ENCODE data around the gene ABHD16B.

ABHD16B gene

DNA sequence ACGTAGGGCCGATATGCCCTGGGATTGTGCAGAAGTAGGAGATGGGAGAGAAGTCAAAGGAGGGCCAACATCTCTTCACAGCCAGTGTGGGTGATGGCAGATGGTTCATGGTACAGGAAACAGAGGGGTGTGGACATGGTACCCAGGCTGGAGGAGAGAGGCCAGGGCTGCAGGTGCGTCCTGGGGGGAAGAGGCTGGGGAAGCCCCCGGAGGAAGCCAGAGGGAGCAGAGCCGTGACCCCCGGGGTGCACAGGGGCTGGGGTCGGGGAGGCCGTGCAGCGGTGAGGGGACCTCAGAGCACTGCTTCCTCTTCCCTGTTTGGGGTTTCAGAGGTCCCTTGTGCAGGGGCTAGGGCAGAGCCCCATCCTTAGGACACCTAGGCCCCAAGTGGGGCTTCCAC, 19.0 kb upstream of the ABHD16B start:
- no peak for DNase-seq (ENCODE audit: low read depth)
- H3K4me3 ChIP-seq (ENCODE audit: low read depth, low read length), result no peak overlapping the region
- TF ChIP-seq, protein P1, sequence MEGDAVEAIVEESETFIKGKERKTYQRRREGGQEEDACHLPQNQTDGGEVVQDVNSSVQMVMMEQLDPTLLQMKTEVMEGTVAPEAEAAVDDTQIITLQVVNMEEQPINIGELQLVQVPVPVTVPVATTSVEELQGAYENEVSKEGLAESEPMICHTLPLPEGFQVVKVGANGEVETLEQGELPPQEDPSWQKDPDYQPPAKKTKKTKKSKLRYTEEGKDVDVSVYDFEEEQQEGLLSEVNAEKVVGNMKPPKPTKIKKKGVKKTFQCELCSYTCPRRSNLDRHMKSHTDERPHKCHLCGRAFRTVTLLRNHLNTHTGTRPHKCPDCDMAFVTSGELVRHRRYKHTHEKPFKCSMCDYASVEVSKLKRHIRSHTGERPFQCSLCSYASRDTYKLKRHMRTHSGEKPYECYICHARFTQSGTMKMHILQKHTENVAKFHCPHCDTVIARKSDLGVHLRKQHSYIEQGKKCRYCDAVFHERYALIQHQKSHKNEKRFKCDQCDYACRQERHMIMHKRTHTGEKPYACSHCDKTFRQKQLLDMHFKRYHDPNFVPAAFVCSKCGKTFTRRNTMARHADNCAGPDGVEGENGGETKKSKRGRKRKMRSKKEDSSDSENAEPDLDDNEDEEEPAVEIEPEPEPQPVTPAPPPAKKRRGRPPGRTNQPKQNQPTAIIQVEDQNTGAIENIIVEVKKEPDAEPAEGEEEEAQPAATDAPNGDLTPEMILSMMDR (IDR thresholded peaks at IDR 0.05; ENCODE audit: low read depth, low read length, missing control alignments), result no peak

GRCh38 chr20:63843222-63843621, 18.1 kb upstream of the ABHD16B start:
- H3K4me3 ChIP-seq (ENCODE audit: low read depth, low read length), result no peak overlapping the region
- DNase-seq (ENCODE audit: low read depth), result no peak
- TF ChIP-seq, protein P1 (IDR thresholded peaks at IDR 0.05; ENCODE audit: low read depth, low read length, missing control alignments), result no peak

DNA sequence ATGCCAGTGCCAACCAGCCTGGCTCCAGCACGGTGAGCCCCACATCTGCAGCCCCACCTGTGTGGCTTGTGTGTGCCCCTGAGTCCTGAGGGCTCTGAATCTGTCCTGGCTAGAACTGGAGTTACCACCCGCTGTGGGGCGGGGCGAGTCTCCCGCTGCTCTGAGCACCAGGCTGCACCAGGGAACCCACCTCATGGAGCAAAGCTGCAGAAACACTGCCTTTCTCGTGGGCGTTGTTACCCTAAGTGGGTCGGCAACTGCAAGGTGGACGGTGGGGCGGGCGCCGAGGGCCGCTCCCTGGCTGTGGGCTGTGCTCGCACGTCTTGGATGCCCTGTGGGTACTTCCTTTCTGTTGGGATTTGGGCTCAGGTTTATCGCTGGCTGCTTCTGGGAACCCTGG, 17.5 kb upstream of the ABHD16B start:
- TF ChIP-seq, protein P1 (IDR thresholded peaks at IDR 0.05; ENCODE audit: low read depth, low read length, missing control alignments), result no peak
- H3K4me3 ChIP-seq (ENCODE audit: low read depth, low read length), result no peak overlapping the region
- DNase-seq (ENCODE audit: low read depth), result no peak

DNA sequence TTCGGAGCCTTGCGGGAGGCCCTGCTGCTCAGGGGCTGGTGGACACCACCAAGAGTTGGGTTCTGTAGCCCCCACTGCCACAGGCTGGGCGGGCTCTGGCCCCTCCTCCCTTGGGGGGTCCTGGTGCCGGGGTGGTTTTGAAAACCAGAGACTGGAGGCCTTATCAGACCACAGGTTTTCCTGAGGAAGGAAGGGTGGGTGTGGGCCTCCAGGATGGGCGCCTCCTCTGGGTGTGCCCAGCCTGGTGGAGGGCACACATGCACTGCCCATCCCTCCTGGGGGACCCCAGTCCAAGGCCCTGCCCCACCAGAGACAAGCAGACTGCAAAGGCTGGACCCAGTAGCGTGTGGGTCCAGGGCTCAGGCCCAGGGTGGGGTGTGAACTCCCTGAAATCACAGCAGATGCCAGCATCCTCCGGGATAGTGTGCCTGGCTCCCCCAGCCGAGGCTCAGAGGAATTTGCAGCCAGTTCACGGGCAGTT, 16.7 kb upstream of the ABHD16B start:
- no peak for DNase-seq (ENCODE audit: low read depth)
- H3K4me3 ChIP-seq (ENCODE audit: low read depth, low read length), result no peak overlapping the region
- TF ChIP-seq, protein P1 (IDR thresholded peaks at IDR 0.05; ENCODE audit: low read depth, low read length, missing control alignments), result no peak

GRCh38 chr20:63846128-63846771, 15.0 kb upstream of the ABHD16B start:
- H3K4me3 ChIP-seq (ENCODE audit: low read depth, low read length), result no peak overlapping the region
- TF ChIP-seq, protein P1 (IDR thresholded peaks at IDR 0.05; ENCODE audit: low read depth, low read length, missing control alignments), result no peak
- DNase-seq (ENCODE audit: low read depth), result no peak

- H3K4me3 ChIP-seq (ENCODE audit: low read depth, low read length), result no peak overlapping the region
- TF ChIP-seq, protein P1 (IDR thresholded peaks at IDR 0.05; ENCODE audit: low read depth, low read length, missing control alignments), result no peak
- no peak for DNase-seq (ENCODE audit: low read depth)
Observed at GRCh38 chr20:63846888-63847236, 14.4 kb upstream of the ABHD16B start.
